GM18511 (cell line): Measurements from ENCODE around the gene GAGE12C.
"Not testable (repeated sequence)": the region's sequence is repeated elsewhere in the genome, so short reads cannot be mapped to it uniquely, and the experiment has no call there.

Source experiments
- ATAC-seq: cut with Tn5 transposase; IDR thresholded peaks from one replicate; pipeline ENCODE4 v1.9.1; 2021; ENCODE audit warnings: mild to moderate bottlenecking, moderate library complexity; ENCODE audit not compliant: unreplicated experiment

Gene GAGE12C

GRCh38 chrX:49531877-49532276 is at the start of gene GAGE12C:
TSS of gene GAGE12C (plus strand) at chrX:49532177. CDS start at chrX:49533332, 1,155 bp downstream.
- not testable (repeated sequence) for ATAC-seq

- not testable (repeated sequence) for ATAC-seq
These were observed 9.5 kb downstream of the GAGE12C start, which contains the start of gene GAGE12D for GRCh38 chrX:49541433-49541832. TSS of gene GAGE12D (plus strand) at chrX:49541733. CDS start at chrX:49542888, 1,155 bp downstream.

- ATAC-seq: not testable (repeated sequence)
These were observed 19.0 kb downstream of the GAGE12C start, which contains the start of gene GAGE12E for GRCh38 chrX:49550989-49551388. TSS of gene GAGE12E (plus strand) at chrX:49551289. CDS start at chrX:49552444, 1,155 bp downstream.

GRCh38 chrX:49560542-49560941 is 28.6 kb downstream of the GAGE12C start, which contains the start of gene GAGE12F:
TSS of gene GAGE12F (plus strand) at chrX:49560842. CDS start at chrX:49561997, 1,155 bp downstream.
- ATAC-seq: not testable (repeated sequence)

- ATAC-seq: not testable (repeated sequence)
These were observed 36.8 kb downstream of the GAGE12C start for GRCh38 chrX:49568728-49569127.

GRCh38 chrX:49569152-49569551 is 37.2 kb downstream of the GAGE12C start:
- not testable (repeated sequence) for ATAC-seq

GRCh38 chrX:49570100-49570499 is 38.1 kb downstream of the GAGE12C start, which contains the start of gene GAGE12G:
TSS of gene GAGE12G (plus strand) at chrX:49570400. CDS start at chrX:49571555, 1,155 bp downstream.
- not testable (repeated sequence) for ATAC-seq

GRCh38 chrX:49579649-49580048 is 47.7 kb downstream of the GAGE12C start, which contains the start of gene GAGE12H:
TSS of gene GAGE12H (plus strand) at chrX:49579949. CDS start at chrX:49581104, 1,155 bp downstream.
- ATAC-seq: not testable (repeated sequence)
